HG02763 (cell line): ENCODE data around the gene AK5.

Source experiments
- ATAC-seq: cut with Tn5 transposase; IDR thresholded peaks from one replicate; pipeline ENCODE4 v1.9.1; 2021; ENCODE audit warnings: mild to moderate bottlenecking, moderate library complexity; ENCODE audit not compliant: unreplicated experiment

The AK5 gene

DNA sequence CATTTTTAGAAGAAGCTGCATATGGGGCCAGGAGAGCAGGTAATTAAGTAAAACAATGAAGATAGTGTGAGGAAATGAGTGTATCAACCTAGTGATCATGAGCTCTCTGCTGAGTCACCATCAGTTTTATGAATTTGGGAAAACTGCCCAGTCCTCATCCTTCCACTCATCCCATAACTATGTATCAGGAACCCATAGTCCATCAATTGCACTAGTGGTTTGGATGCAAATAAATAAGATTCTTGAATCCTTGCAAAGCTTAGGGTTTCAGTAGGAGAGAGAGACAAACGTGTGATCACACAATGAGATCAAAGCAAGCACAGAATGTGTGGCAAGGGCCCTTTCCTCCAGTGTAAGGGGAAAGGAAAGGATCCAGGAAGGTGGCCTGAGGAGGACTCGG lies 255.0 kb downstream of the AK5 start:
- no peak for ATAC-seq

DNA sequence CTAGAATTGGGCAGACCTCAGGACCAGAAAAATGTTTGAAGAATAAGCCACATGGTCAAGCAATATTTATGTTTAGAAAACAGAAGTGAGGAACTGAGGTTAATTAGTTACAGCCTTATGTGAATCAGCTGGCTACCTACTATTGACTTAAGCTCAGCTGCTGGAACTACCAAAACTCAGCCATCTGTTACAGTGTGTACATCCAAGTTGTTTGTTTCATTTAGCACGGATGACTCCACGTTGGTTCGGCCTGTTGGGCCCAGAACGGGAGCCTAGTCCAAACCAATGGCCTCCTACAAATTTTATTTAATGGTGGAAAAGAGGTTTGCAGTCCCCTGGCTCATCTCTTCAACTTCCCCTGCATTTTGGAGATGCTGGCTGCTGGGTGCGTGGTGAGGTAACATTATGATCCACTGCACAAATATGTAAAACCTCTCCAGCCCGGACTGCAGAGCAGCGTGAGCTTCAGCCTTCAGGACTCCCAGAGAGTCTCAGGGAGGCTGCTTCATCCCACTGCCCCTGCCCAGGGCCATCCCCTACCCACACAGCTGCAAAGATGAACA lies 257.2 kb downstream of the AK5 start:
- peak; percentile 82 for ATAC-seq

DNA sequence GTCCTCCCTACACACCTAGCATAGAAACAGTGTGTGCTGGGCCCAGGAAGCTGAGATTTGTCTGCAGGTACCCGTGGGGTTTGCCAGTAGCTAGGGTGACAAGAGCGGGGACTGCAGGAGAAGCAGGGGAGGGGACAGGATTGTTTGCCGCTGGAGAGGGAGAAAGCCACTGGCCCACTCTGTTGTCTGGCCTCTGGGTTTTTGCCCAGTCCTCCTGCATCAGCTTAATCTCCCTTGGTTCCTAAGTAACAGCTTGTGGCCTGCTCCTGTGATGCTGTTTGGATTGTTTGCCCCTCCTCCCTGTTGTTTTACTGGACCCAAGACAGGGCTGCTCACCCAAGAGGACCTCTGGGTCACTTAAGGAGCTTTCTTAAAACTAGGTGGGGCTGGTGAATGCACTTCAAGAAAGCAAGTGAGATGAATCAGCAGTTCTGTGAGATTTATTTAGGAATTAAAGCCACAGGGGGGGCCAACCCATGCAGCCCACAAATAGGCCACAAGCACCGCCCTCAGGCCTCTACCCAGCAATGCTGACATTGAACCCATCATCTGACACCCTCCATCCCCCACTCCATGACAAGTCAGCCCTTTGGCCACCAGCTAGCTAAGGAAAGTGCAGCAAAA lies 257.8 kb downstream of the AK5 start:
- ATAC-seq = no peak

DNA sequence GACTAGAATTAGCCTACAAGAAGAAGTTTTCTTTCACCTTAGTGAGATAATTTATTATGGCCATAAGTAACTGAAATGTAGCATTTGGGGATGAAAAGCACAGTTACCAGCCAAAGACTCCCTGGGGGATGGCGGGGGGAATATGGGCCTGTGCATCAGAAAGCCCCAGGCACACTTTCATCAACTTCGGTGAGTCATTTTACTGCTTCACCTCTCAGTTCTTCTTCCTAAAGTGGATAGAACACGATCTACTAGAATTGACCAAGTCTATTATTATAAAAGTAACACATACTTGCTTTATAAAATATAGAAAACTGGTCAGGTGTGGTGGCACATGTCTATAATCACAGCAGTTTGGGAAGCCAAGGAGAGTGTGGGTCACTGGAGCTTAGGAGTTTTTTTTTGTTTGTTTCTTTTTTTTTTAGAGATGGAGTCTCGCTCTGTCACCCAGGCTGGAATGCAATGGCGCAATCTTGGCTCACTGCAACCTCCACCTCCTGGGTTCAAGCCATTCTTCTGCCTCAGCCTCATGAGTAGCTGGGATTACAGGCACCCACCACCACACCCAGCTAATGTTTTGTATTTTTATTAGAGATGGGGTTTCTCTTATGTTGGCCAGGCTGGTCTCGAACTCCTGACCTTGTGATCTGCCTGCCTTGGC lies 258.8 kb downstream of the AK5 start:
- no peak for ATAC-seq

DNA sequence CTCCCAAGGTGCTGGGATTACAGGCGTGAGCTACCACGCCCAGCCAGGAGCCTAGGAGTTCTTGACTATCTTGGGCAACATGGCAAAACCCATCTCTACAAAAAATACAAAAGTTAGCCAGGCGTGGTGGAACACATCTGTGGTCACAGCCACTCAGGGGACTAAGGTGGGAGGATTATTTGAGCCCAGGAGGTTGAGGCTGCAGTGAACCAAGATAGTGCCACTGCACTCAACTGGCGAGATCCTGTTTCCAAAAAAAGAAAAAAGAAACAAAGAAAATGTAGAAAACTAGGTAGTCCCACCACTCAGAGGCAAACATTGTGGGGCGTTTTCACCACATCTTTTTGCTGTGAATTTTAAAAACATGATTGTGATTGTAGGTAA lies 259.3 kb downstream of the AK5 start:
- peak; percentile 41 for ATAC-seq

DNA sequence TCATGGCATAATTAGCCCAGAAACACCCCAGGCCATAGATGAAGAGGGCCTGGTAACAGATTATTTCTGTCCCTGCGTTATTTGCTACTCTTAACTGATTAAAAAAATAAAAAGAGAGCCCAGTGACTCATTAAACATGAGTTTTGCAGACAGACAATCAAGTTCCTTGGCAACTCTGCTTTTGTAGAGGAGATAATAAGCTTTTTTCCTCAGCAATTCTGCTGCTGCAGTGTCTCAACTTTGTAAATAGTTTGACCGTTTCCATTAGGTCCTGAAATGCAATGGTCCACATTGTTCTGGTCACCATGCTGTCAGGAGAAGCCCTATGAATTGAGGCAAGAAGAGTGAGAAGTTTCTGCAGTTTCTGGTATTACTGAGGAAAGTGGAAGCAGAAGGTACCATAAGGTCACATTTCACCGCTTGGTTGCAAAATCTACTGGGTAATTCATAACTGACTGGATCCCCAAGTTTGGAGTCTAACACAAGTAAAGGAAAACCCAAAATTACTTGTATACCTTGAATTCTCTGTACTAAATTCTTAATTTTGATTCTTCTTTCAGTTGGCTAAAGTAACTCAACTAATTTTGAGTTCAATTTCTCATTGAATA lies 261.1 kb downstream of the AK5 start:
- no peak for ATAC-seq

DNA sequence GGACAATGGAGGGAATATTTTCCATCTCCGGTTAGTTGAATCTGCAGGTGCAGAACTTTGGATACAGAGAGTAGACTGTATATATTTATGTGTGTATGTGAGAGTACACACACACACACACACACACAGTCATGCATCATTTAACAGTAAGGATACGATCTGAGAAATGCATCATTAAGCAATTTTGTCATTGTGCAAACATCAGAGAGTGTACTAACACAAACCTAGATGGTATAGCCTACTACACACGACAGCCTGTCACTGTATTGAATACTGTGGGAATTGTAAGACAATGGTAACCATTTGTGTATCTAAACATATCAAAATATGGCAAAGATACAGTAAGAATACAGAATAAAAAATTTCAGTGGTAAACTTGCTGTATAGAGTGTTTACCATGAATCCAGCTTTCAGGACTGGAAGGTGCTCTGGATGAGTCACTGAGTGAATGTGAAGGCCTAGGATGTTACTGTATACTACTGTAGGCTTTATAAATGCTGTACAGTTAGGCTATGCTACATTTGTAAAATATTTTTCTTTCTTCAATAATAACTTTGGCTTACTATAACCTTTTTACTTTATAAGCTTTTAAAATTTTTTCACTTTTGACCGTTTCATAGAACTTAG lies 262.1 kb downstream of the AK5 start:
- no peak for ATAC-seq

DNA sequence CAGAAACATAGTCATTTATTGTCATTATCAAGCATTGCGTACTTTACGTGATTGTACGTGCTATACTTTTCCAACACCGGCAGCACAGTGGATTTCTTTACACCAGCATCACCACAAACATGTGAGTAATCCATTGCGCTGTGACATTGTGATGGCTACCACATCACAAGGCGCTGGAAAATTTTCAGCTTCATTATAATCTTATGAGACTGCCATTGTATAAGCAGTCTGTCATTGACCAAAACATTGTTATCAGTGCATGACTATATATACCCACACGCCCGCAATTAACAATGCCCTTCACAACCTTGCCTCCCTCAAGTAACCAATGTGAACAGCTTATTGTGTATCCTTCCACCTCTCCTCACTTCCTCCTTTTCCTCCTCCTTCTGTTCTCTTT lies 263.0 kb downstream of the AK5 start:
- no peak for ATAC-seq

DNA sequence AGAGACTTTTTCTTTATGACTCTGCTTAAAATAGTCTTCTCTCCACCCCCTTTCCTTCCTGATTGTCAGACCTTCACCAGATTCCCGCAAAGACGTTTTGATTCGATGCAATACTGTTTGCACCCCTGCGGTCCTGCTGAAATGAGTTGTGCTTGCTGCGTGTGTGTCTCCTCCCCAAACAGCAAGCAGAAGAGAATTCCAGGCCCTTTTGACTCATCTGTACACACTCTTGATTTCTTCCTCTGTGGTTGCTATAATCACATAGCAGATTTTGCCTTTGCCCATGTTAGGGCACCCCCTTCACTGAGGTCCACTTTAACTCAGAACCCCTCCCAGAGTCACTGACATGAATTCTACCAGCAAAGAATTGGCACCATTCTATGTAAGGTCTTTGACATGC lies 264.2 kb downstream of the AK5 start:
- no peak for ATAC-seq

DNA sequence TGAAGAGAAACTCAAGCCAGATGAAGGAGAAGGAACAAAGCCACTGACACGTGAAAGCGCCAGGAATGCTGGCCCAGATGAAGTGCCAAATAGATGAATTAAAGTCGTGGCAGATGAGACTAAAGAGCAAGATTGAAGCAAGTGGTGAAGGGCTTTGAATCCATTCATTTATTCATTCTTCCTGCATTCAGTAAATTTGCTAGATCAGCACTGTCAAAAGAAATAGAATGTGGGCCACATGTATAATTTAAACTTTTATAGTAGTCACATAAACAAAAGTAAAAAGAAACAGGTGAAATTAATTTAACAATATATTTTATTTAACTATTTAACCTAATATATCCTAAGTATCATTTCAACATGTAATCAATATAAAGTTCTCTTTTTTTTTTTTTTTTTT lies 265.1 kb downstream of the AK5 start:
- no peak for ATAC-seq

DNA sequence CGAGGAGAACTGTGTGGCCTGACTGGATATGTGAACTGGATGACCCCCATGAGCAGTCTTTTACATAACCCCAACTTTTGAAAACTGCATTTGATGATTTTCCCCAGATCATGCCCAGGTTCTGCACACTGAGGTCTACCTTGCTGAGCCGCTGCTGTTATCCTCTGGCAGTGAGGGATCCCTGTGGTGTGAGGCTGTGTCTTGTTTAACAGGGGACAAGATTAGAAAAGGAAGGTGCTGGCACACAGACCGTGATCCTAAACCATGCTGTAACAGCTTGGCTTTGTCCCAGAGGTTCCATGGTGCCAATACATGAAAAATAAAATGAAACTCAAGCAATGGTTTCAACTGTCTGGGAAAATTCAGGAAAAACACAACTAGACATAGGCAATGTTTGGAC lies 266.5 kb downstream of the AK5 start:
- no peak for ATAC-seq

DNA sequence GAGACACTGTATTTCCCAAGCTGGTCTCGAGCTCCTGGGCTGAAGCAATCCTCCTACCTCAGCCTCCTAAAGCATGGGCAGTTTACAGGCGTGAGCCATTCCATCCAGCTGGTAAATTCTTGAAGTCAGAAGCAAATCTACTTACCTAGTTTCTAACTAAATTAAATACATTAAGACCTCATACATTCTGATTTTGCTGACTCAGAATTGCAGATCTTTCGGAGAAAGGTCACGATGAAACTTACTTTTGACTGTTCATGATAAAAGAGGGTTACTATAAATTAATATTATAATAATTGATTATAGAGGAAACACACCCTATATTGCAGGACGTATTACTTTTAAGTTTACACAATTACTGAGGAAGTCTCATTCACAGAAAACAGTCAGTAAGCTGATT lies 268.3 kb downstream of the AK5 start:
- no peak for ATAC-seq

DNA sequence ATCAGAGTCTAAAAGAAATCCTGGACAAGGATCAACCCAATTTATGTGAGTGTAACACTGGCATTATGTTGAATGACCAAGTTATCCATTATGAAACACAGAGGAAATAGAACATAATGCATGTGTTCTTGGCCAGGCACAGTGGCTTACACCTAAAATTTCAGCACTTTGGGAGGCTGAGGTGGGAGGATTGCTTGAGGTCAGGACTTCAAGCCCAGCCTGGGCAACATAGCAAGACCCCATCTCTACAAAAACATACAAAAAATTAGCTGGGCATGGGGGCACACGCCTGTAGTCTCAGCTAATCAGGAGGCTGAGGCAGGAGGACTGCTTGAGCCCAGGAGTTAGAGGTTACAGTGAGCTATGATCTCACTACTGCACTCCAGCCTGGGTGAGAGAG lies 270.8 kb downstream of the AK5 start:
- no peak for ATAC-seq

DNA sequence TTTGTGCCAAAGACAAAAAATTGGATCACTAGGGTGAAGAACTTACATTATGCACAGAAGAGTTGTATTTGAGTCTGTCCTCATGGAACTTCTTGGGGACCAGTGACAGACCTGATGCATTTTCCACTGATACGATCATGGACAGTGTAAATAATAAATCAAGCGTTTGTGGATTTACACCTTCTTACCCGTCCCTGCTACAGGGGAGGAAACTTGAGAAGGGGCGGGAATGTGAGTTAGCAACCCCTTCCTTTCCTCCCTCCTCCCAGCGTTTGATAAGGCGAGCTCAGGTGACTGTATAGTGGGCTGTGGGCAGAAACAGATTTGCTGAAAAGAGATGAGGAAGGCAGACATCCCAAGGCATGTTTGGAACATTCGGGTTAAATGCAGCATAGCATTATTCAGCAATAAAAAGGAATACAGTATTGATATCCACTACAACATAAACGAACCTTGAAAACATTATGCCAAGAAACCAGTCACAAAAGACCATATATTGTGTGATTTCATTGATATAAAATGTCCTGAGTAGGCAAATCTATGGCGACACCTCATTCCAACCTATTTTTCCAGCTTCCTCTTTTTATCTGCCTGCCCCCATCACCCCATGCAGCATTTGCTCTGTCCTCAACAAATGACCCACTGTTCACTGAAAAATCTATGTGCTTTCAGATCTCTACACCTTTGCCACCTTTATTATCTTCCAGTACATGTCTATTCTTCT lies 271.9 kb downstream of the AK5 start:
- no peak for ATAC-seq

DNA sequence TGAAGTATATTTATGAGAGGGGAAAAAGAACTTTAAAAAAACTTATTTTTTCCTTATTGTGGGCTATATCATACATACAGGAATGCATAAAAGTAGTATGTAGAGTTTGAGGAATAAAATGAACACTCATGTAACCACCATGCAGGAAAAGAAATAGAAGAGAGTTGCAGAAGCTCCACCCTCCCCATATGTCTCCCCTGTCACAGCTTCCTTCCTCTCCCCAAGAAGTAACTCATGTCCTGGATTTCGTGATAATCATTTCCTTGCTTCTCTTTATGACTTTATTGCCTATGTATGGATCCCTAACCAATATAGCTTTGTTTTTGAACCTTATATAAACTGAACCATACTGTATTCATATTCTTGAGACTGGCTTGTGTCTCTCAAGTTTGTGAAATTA lies 274.2 kb downstream of the AK5 start:
- ATAC-seq = no peak

DNA sequence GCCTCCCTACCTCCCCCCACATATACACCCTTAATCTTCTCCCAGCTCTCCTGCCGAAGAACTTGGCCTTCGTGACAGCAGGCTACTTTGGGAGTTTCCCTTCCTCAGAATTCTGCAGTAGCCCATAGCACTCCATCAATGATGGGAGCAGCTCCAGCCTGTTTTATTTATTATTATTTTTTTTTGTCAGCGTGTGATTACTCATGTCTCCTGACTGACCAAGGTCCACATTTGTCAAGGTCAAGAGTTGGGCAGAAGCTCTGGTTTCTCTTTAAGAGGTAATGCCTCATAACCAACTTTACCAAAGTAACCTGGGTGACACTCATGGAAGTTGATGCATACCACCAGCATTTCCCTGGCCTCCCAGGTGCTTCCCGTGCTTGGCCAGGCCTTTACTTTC lies 275.2 kb downstream of the AK5 start:
- ATAC-seq = no peak

DNA sequence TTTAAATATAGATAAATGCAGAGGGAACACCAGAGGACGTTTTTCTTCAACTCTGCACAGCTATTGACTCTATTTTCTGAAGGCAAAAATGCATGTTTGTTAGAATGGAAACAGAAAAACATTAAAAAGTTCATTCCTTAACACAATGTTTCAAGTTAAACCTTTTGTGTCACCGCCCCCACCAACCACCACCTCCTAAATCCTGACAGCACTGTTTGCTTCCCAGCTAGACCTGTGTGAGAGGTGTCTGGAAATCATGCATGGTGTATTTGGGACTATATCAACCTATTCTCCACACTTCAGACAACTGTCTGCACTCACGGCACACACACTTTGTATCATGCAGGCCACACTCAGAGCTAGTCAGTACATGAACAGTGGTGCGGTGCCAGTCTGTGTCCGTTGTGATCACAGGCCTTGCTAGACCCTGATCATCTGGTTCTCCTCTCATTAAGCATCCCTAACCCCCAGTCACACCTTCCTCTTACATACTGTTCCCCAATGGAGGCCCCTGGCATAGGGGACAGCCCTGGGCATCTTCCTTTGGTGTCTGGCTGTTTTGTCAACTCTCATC lies 276.9 kb downstream of the AK5 start:
- ATAC-seq = no peak

DNA sequence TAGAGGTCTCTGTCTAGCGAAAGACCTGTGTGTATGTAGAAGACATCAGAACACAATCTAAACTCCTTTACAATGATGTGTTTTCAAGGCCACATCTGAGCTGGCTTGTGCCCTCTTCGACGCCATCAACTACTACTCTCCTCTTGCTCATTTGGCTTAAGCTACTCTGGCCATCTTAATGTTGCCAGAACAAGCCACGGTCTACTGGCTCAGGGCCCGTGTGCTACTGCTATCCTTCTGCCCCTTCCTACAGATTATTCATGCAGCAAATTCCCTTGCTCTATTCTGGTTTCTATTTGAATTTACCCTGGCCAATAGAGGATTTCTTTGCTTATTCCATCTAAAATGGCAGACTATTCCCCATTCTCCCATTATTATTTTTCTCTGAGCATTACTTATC lies 278.9 kb downstream of the AK5 start:
- no peak for ATAC-seq

DNA sequence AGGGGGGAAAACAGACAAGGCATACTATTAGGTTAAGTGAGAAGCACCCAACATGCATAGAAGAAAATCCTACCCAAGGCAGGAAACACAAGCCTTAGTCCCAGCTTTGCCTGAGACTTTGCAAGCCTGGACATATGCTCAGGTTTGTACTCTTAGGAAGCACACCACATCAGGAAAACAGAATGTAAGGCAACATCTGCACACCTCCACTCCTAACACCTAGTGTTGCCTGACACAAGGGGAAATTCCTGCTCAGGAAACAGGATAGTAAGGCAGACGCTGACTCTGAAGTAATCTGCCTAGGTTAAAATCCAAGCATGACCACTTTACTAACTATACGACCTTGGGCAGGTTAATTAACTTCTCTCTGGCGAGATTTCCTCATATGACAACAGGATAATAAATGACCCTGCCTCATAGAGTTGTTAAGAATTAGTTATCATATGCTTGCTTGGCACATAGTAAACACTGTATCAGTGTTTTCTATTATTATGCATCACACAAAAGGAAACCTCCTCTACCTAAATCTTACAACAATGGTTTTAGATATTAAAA lies 280.9 kb downstream of the AK5 start:
- no peak for ATAC-seq

DNA sequence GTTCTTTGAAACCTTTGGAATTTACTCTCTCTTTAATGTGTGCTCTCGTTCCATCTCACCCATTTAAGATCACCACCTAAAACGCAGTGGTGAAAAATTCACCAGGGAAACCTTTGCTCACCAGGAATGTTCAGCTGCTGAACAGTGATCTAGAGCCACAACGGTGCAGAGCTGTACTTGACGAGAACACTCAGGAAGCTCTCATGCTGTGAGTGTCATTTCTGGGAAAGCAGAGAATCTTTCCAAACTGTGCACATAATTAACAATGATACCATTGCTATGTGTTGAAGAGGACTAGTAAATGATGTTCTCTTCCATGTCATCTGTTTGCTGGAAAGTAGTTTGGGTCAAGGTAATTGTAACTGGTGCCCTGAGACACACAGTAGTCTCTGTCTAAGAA lies 283.5 kb downstream of the AK5 start:
- ATAC-seq = no peak

DNA sequence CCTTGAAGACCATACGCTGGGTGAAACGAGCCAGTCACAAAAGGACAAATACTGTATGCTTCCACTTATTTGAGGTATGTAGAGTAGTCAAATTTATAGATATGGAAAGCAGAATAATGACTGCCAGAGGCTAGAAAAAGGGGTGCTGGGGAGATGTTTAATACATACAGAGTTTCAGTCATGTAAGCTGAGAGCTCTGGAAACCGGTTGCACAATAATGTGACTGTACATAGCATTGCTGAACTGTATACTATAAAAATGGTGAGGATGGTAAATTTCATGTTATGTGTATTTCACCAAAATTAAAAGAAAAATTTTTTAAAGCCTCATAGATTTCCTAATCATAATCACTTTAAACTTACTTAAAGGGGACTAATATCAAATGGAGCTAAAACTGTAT lies 289.8 kb downstream of the AK5 start:
- no peak for ATAC-seq
